ENCODE results near the gene MBD5.

The MBD5 gene

GRCh38 chr2:148026573-148026972, 5.7 kb downstream of the MBD5 start:
- DNase-seq, result no peak

GRCh38 chr2:148027822-148028221, 6.9 kb downstream of the MBD5 start:
- no peak for DNase-seq

GRCh38 chr2:148028781-148029180, 7.9 kb downstream of the MBD5 start:
- no peak for DNase-seq

- no peak for DNase-seq
Observed at GRCh38 chr2:148031152-148031551, 10.3 kb downstream of the MBD5 start.

GRCh38 chr2:148032215-148032614, 11.3 kb downstream of the MBD5 start:
- DNase-seq, result no peak

- no peak for DNase-seq
Observed at GRCh38 chr2:148039783-148040182, 18.9 kb downstream of the MBD5 start.

- no peak for DNase-seq
Observed at GRCh38 chr2:148042219-148042618, 21.3 kb downstream of the MBD5 start.

GRCh38 chr2:148044322-148044721, 23.4 kb downstream of the MBD5 start:
- DNase-seq, result no peak

- DNase-seq, result no peak
Observed at GRCh38 chr2:148046802-148047201, 25.9 kb downstream of the MBD5 start.

- no peak for DNase-seq
Observed at GRCh38 chr2:148048475-148049221, 27.8 kb downstream of the MBD5 start.

- no peak for DNase-seq
Observed at GRCh38 chr2:148049284-148049683, 28.4 kb downstream of the MBD5 start.

GRCh38 chr2:148052687-148053086, 31.8 kb downstream of the MBD5 start:
- no peak for DNase-seq

GRCh38 chr2:148058641-148059040, 37.8 kb downstream of the MBD5 start:
- no peak for DNase-seq

GRCh38 chr2:148063633-148064032, 42.7 kb downstream of the MBD5 start:
- DNase-seq, result no peak

GRCh38 chr2:148065936-148066335, 45.0 kb downstream of the MBD5 start:
- no peak for DNase-seq

GRCh38 chr2:148067801-148068200, 46.9 kb downstream of the MBD5 start:
- DNase-seq, result no peak

- DNase-seq, result no peak
Observed at GRCh38 chr2:148071351-148071750, 50.5 kb downstream of the MBD5 start.

GRCh38 chr2:148096012-148096411, 75.1 kb downstream of the MBD5 start:
- no peak for DNase-seq

GRCh38 chr2:148102641-148103040, 81.8 kb downstream of the MBD5 start:
- no peak for DNase-seq

GRCh38 chr2:148103946-148104345, 83.1 kb downstream of the MBD5 start:
- DNase-seq, result no peak

GRCh38 chr2:148106331-148106730, 85.4 kb downstream of the MBD5 start:
- no peak for DNase-seq

- no peak for DNase-seq
Observed at GRCh38 chr2:148108385-148108784, 87.5 kb downstream of the MBD5 start.

GRCh38 chr2:148110184-148110583, 89.3 kb downstream of the MBD5 start:
- no peak for DNase-seq

GRCh38 chr2:148122788-148123187, 101.9 kb downstream of the MBD5 start:
- DNase-seq, result no peak

- DNase-seq, result no peak
Observed at GRCh38 chr2:148124271-148124670, 103.4 kb downstream of the MBD5 start.
